Esophagus squamous epithelium (tissue), 5 donors: ENCODE data around the gene BOD1. TPM values are rescaled to one million over a fixed set of nuclear protein-coding genes. Genes with fewer than 3 reads are reported as not detected.

Experiments
- DNase-seq: peaks from one replicate; lab custom pipeline; 2025; lab: John Stamatoyannopoulos, UW
- H3K27ac ChIP-seq, 4 donors: fragments of 200-600 bp; sonication (generic); one replicate each; pipeline ENCODE4 v1.5.1; 2016 to 2019; ENCODE audit warnings: mild to moderate bottlenecking in 1 of 4
- H3K27me3 ChIP-seq, 4 donors: fragments of 200-600 bp; sonication (generic); 1 replicate in 3 of 4; 2 replicates in 1 of 4; pipeline versions ENCODE4 v1.5.1 to v1.6.0; 2017 to 2021; ENCODE audit warnings: antibody characterized with exemption in 1 of 4
- H3K36me3 ChIP-seq, 3 donors: fragments of 200-600 bp; sonication (generic); one replicate each; pipeline ENCODE4 v1.5.1; 2016 to 2019
- H3K4me1 ChIP-seq, 3 donors: fragments of 200-600 bp; sonication (generic); one replicate each; pipeline ENCODE4 v1.5.1; 2017 to 2019
- H3K4me3 ChIP-seq, 4 donors: fragments of 200-600 bp; sonication (generic); 1 replicate in 3 of 4; 2 replicates in 1 of 4; pipeline ENCODE4 v1.5.1; 2016 to 2019; ENCODE audit warnings: mild to moderate bottlenecking in 2 of 4, moderate library complexity in 1 of 4
- H3K9me3 ChIP-seq, 3 donors: fragments of 200-600 bp; sonication (generic); one replicate each; pipeline ENCODE4 v1.5.1; 2016 to 2019
- CTCF ChIP-seq, 6 experiments: fragments of 450-650 bp in 4 of 6; fragments of 200-600 bp in 2 of 6; sonication (generic) in 2 of 6; IDR thresholded peaks; one replicate each; pipeline ENCODE4 v1.5.1; 2016 to 2019; ENCODE audit warnings: antibody characterized with exemption in 6 of 6, mild to moderate bottlenecking in 4 of 6, moderate library complexity in 4 of 6
- POLR2A ChIP-seq, 4 donors: fragments of 450-650 bp; IDR thresholded peaks; one replicate each; pipeline ENCODE4 v1.6.1; 2017; ENCODE audit warnings: antibody characterized with exemption in 4 of 4, mild to moderate bottlenecking in 4 of 4, moderate library complexity in 3 of 4
- WGBS, 2 donors: methylation state at CpG; one replicate each; pipeline ENCODE4 v1.1.5; 2018; 5-methylcytosine and 5-hydroxymethylcytosine counted together
- intact Hi-C: fragments of 100-400 bp; cut with DNase I; formaldehyde crosslinking; loops from one replicate; pipeline ENCODE4 v1.15.0; 2022
- total RNA-seq, 4 donors: library from RNA; depleted of rRNA; stranded (reverse); fragments of >200 nt; gene quantifications; one replicate each; pipeline ENCODE4 v1.1.0, GENCODE V29; 2016
- donor health status: DM: yes; HTN: yes; CAD: no.

Gene BOD1
- total RNA-seq, 4 donors from 2014 or later: 13.8 to 43.1 (median 20.2) TPM

GRCh38 chr5:173622183-173623047 is 6.0 kb upstream of the BOD1 start:
- no peak for DNase-seq
- intact Hi-C loops: no loop called here

GRCh38 chr5:173620784-173621183 is 4.3 kb upstream of the BOD1 start:
- 60 to 74% methylated on average over 3 of the region's 3 CpGs for WGBS, 2 donors
- TF ChIP-seq CTCF (IDR thresholded peaks at IDR 0.05) (no peak), POLR2A (IDR thresholded peaks at IDR 0.05) (no peak)
- intact Hi-C loops: no loop called here

More at GRCh38 chr5:173622183-173623047, 6.0 kb upstream of the BOD1 start:
- Histone ChIP-seq H3K27ac (no peak overlapping the region), H3K9me3 (no peaks in the 10 kb centered on the region), H3K27me3 (no peaks in the 10 kb centered on the region), H3K36me3 (no peaks in the 10 kb centered on the region), H3K4me1 (peaks cover 0 to 2% (median 0%) of the 10 kb centered on the region in 3 donors), H3K4me3 (no peak overlapping the region)
- WGBS, 2 donors: 63 to 72% methylated on average over 15 to 19 of the region's 19 CpGs
- TF ChIP-seq POLR2A (IDR thresholded peaks at IDR 0.05) (no peak), CTCF (IDR thresholded peaks at IDR 0.05) (no peak)

GRCh38 chr5:173618927-173619519 is 2.6 kb upstream of the BOD1 start:
- no peak for DNase-seq
- H3K36me3 ChIP-seq: no peaks in the 10 kb centered on the region
- TF ChIP-seq CTCF (IDR thresholded peaks at IDR 0.05) (peak in 5 of 6 experiments; percentile 65 to 86 (median 74)), POLR2A (IDR thresholded peaks at IDR 0.05) (no peak)
- no peak overlapping the region for H3K27ac ChIP-seq
- peaks cover 11 to 28% (median 15%) of the 10 kb centered on the region in 3 donors for H3K4me1 ChIP-seq
- intact Hi-C loops: loop anchor here (2.0 to 5.0 kb wide), 2 partner anchors 352 to 693 kb away; no protein-coding TSS in a partner anchor
- 9 to 14% methylated on average over 7 of the region's 7 CpGs for WGBS, 2 donors
- H3K9me3 ChIP-seq: no peaks in the 10 kb centered on the region
- no peaks in the 10 kb centered on the region for H3K27me3 ChIP-seq
- H3K4me3 ChIP-seq: no peak overlapping the region

More at GRCh38 chr5:173620784-173621183, 4.3 kb upstream of the BOD1 start:
- Histone ChIP-seq H3K27me3 (no peaks in the 10 kb centered on the region), H3K9me3 (no peaks in the 10 kb centered on the region), H3K27ac (no peak overlapping the region), H3K4me1 (peaks cover 0 to 10% (median 0%) of the 10 kb centered on the region in 3 donors), H3K36me3 (no peaks in the 10 kb centered on the region), H3K4me3 (no peak overlapping the region)
- no peak for DNase-seq

GRCh38 chr5:173615884-173616576 is 420 bp downstream of the BOD1 start:
- DNase-seq: no peak
- TF ChIP-seq POLR2A (IDR thresholded peaks at IDR 0.05): peak in 2 of 4 donors; percentile 6 to 18
- TF ChIP-seq CTCF (IDR thresholded peaks at IDR 0.05): peak; percentile 40 to 63 (median 50)
- intact Hi-C loops: loop anchor here (5.0 kb wide), 1 partner anchor 696 kb away; no protein-coding TSS in a partner anchor
- Histone ChIP-seq H3K27ac (peak overlapping the region; percentile 92 to 97 (median 94)), H3K4me1 (peaks cover 11 to 50% (median 21%) of the 10 kb centered on the region in 3 donors), H3K4me3 (peak overlapping the region; percentile 84 to 91 (median 88)), H3K36me3 (peaks cover 0 to 27% (median 0%) of the 10 kb centered on the region in 3 donors), H3K9me3 (no peaks in the 10 kb centered on the region), H3K27me3 (no peaks in the 10 kb centered on the region)
- WGBS, 2 donors: 0% methylated on average over 17 to 20 of the region's 55 CpGs
